Endothelial cell of umbilical vein (primary cell): ENCODE measurements around the gene ALDH2. TPM values are rescaled to one million over a fixed set of nuclear protein-coding genes. Genes with fewer than 3 reads are reported as not detected.

ENCODE experiments used
- BruUV-seq: library from RNA; stranded (reverse); fragments of 400-500 nt; replicated peaks from 2 replicates; lab custom pipeline; 2021; lab: Mats Ljungman, UMichigan
- CTCF ChIA-PET: fragments of 300-600, 350-600 bp; sonication (Branson Sonifier 250); formaldehyde crosslinking; loops from one replicate; lab custom pipeline; 2021; ENCODE audit warnings: antibody characterized with exemption, inconsistent platforms; lab: Charles Lee
- POLR2A ChIA-PET: fragments of 300-600, 350-600 bp; sonication (Branson Sonifier 250); formaldehyde crosslinking; loops from one replicate; lab custom pipeline; 2021; ENCODE audit warnings: antibody characterized with exemption, inconsistent platforms; lab: Charles Lee
- DNase-seq: peaks from one replicate; pipeline ENCODE4 v3.0.0-alpha.2; 2011; ENCODE audit warnings: low read depth, low spot score
- FAIRE-seq: peaks from 2 replicates; lab custom pipeline; 2011; peaks lifted over from hg19 to GRCh38; lab: Jason Lieb, UNC
- H2AFZ ChIP-seq: 2 replicates; pipeline ENCODE4 v1.6.0; 2012; ENCODE audit warnings: low read depth, low read length, control low read depth, inconsistent platforms
- H3K27ac ChIP-seq: 2 replicates; pipeline ENCODE4 v1.5.1; 2011; ENCODE audit warnings: low read depth, mild to moderate bottlenecking, control low read depth, low read length, moderate library complexity; ENCODE audit not compliant: insufficient read depth
- H3K27me3 ChIP-seq, 2 experiments: 2 replicates each; pipeline versions ENCODE4 v1.6.0 to v1.6.1; 2011; ENCODE audit warnings: low read length in 2 of 2, mixed read lengths in 1 of 2; ENCODE audit not compliant: control insufficient read depth in 2 of 2, insufficient read depth in 2 of 2
- H3K36me3 ChIP-seq, 2 experiments: 2 replicates in 1 of 2; 3 replicates in 1 of 2; pipeline ENCODE4 v1.5.1; 2011; ENCODE audit warnings: low read length in 2 of 2, mild to moderate bottlenecking in 1 of 2, moderate library complexity in 1 of 2; ENCODE audit not compliant: control insufficient read depth in 2 of 2, insufficient read depth in 2 of 2; ENCODE audit errors: extremely low read depth in 1 of 2
- H3K4me1 ChIP-seq: 3 replicates; pipeline ENCODE4 v1.5.1; 2011; ENCODE audit warnings: mild to moderate bottlenecking, low read length; ENCODE audit not compliant: control insufficient read depth, insufficient read depth; ENCODE audit errors: extremely low read depth
- H3K4me2 ChIP-seq: 2 replicates; pipeline ENCODE4 v1.6.1; 2011; ENCODE audit warnings: low read length, control low read depth, mixed read lengths; ENCODE audit not compliant: insufficient read depth
- H3K4me3 ChIP-seq, 3 experiments: fragments of 200-600 bp in 1 of 3; sonication (generic), shearing (Covaris generic) in 1 of 3; replicated peaks in 1 of 3; 2 replicates each; pipeline ENCODE4 v1.5.1; 2011 to 2016; ENCODE audit warnings: control low read depth in 3 of 3, low read length in 3 of 3, mild to moderate bottlenecking in 2 of 3, inconsistent platforms in 1 of 3, low read depth in 1 of 3, moderate library complexity in 1 of 3; ENCODE audit not compliant: insufficient read depth in 1 of 3
- H3K79me2 ChIP-seq: 2 replicates; pipeline ENCODE4 v1.6.0; 2012; ENCODE audit warnings: low read length, inconsistent platforms; ENCODE audit not compliant: control insufficient read depth, insufficient read depth
- H3K9ac ChIP-seq: replicated peaks from 2 replicates; pipeline ENCODE3; 2011; ENCODE audit warnings: low read length, control low read depth; ENCODE audit not compliant: insufficient read depth; ENCODE audit errors: extremely low read depth
- H3K9me1 ChIP-seq: replicated peaks from 3 replicates; pipeline ENCODE4 v1.6.0; 2011; ENCODE audit warnings: mild to moderate bottlenecking, low read length; ENCODE audit not compliant: control insufficient read depth, insufficient read depth; ENCODE audit errors: extremely low read depth
- H3K9me3 ChIP-seq: replicated peaks from 2 replicates; pipeline ENCODE4 v1.5.1; 2012; ENCODE audit warnings: low read length, inconsistent platforms; ENCODE audit not compliant: control insufficient read depth, insufficient read depth
- H4K20me1 ChIP-seq: replicated peaks from 2 replicates; pipeline ENCODE3; 2011; ENCODE audit warnings: mild to moderate bottlenecking, low read length; ENCODE audit not compliant: control insufficient read depth, insufficient read depth; ENCODE audit errors: extremely low read depth
- CTCF ChIP-seq, 2 donors: IDR thresholded peaks; 1 replicate in 1 of 2; 2 replicates in 1 of 2; pipeline ENCODE4 v1.5.1; 2011; ENCODE audit warnings: low read length in 2 of 2, mild to moderate bottlenecking in 2 of 2, moderate library complexity in 2 of 2, control low read depth in 1 of 2, inconsistent platforms in 1 of 2, low read depth in 1 of 2; ENCODE audit not compliant: insufficient read depth in 1 of 2; ENCODE audit errors: extremely low read depth in 1 of 2
- FOS ChIP-seq: IDR thresholded peaks from 2 replicates; pipeline ENCODE4 v1.6.1; 2011; ENCODE audit warnings: mild to moderate bottlenecking, low read length, moderate library complexity, borderline replicate concordance; ENCODE audit not compliant: insufficient read depth
- GATA2 ChIP-seq: IDR thresholded peaks from 2 replicates; pipeline ENCODE4 v1.7.0; 2011; ENCODE audit warnings: low read depth, mild to moderate bottlenecking, moderate library complexity, mixed read lengths, low read length; ENCODE audit not compliant: insufficient read length, insufficient read depth
- JUN ChIP-seq: IDR thresholded peaks from 2 replicates; pipeline ENCODE4 v1.6.1; 2011; ENCODE audit warnings: borderline replicate concordance, low read depth; ENCODE audit not compliant: insufficient read length, insufficient read depth
- MAX ChIP-seq: IDR thresholded peaks from 2 replicates; pipeline ENCODE4 v1.6.1; 2011; ENCODE audit not compliant: insufficient read depth, insufficient read length
- MYC ChIP-seq: IDR thresholded peaks from one replicate; pipeline ENCODE4 v1.6.1; 2011; ENCODE audit warnings: mild to moderate bottlenecking, low read depth, low read length
- POLR2AphosphoS5 ChIP-seq: IDR thresholded peaks from 2 replicates; pipeline ENCODE4 v1.6.1; 2012; ENCODE audit warnings: low read depth, mild to moderate bottlenecking, control low read depth, low read length, moderate library complexity; ENCODE audit not compliant: insufficient read depth
- dilution Hi-C: fragments of 300-500 bp; cut with MboI; formaldehyde crosslinking; loops from one replicate; pipeline ENCODE4 v1.15.0; 2019; ENCODE audit warnings: low sequenced_read_pairs; ENCODE audit not compliant: extremely low pct_ligation_motif_present
- intact Hi-C: fragments of 100-400 bp; cut with micrococcal nuclease; formaldehyde crosslinking; loops from one replicate; pipeline ENCODE4 v1.10.0; 2022
- polyA plus RNA-seq, 4 experiments: library from polyadenylated mRNA; depleted of rRNA in 3 of 4; stranded (reverse) in 3 of 4; unstranded in 1 of 4; fragments of >200 nt; gene quantifications; 2 replicates each; pipeline versions ENCODE4 v1.2.1 to v1.2.3, GENCODE V29; 2011 to 2012; ENCODE audit warnings: missing spikeins in 1 of 4
- total RNA-seq: library from RNA; stranded (reverse); gene quantifications from 2 replicates; pipeline ENCODE4 v1.2.3, GENCODE V29; 2021

ALDH2 gene
- total and polyA plus RNA-seq, 2 donors (not counting 3 experiments of a cell fraction or from before 2014, with no cell fraction given), result 69.5 to 86.5 TPM

- DNase-seq, result no peak
- no peaks in the 10 kb centered on the region for H3K9me1 ChIP-seq
- intact Hi-C loops, result no loop called here
- H3K4me3 ChIP-seq, result no peak overlapping the region
- H3K9ac ChIP-seq, result no peak overlapping the region
- H3K27me3 ChIP-seq, result no peaks in the 10 kb centered on the region
- peaks cover 3 to 38% of the 10 kb centered on the region in 2 experiments for H3K36me3 ChIP-seq
- H3K4me1 ChIP-seq, result no peaks in the 10 kb centered on the region
- CTCF ChIA-PET, result interaction anchor here (1.0 to 1.2 kb wide), 2 partner anchors 13 to 38 kb away, joined by 3 to 4 read pairs; no protein-coding TSS in a partner anchor
- POLR2A ChIA-PET, result no interaction called here
- no peaks in the 10 kb centered on the region for H3K9me3 ChIP-seq
- no peak for TF ChIP-seq CTCF (IDR thresholded peaks at IDR 0.05; ENCODE audit: extremely low read depth in 1 of 2, insufficient read depth in 1 of 2, low read depth in 1 of 2, low read length in 2 of 2)
- no peak overlapping the region for H3K4me2 ChIP-seq
- FAIRE-seq, result no peak
- no peaks in the 10 kb centered on the region for H4K20me1 ChIP-seq
- no peak overlapping the region for H3K27ac ChIP-seq
- BruUV-seq, result no TSS peak
- no peaks in the 10 kb centered on the region for H3K79me2 ChIP-seq
- no peak overlapping the region for H2AFZ ChIP-seq
- dilution Hi-C loops, result no loop called here
Measured at GRCh38 chr12:111791507-111791906, 24.8 kb downstream of the ALDH2 start.

GRCh38 chr12:111792155-111792855 is 25.6 kb downstream of the ALDH2 start:
- CTCF ChIA-PET, result interaction anchor here (1.2 to 2.0 kb wide), 3 partner anchors 20 to 39 kb away, joined by 4 to 6 read pairs (median 4); no protein-coding TSS in a partner anchor
- H3K4me3 ChIP-seq, result no peak overlapping the region
- TF ChIP-seq POLR2AphosphoS5 (no peak), MYC (no peak), FOS (no peak), JUN (no peak), MAX (no peak), GATA2 (no peak)
- FAIRE-seq, result no peak
- POLR2A ChIA-PET, result no interaction called here
- H3K9me3 ChIP-seq, result no peaks in the 10 kb centered on the region
- H3K36me3 ChIP-seq, result peaks cover 3 to 35% of the 10 kb centered on the region in 2 experiments
- no peaks in the 10 kb centered on the region for H3K9me1 ChIP-seq
- H4K20me1 ChIP-seq, result no peaks in the 10 kb centered on the region
- H3K27me3 ChIP-seq, result no peaks in the 10 kb centered on the region
- dilution Hi-C loops, result no loop called here
- no peak overlapping the region for H3K9ac ChIP-seq
- H3K4me2 ChIP-seq, result no peak overlapping the region
- DNase-seq, result no peak
- BruUV-seq, result no TSS peak
- no peak overlapping the region for H2AFZ ChIP-seq
- H3K4me1 ChIP-seq, result no peaks in the 10 kb centered on the region
- H3K27ac ChIP-seq, result no peak overlapping the region
- intact Hi-C loops, result no loop called here
- no peaks in the 10 kb centered on the region for H3K79me2 ChIP-seq
